Right ventricle myocardium inferior (tissue), 1 donor: Measurements from ENCODE around the gene PDS5A. TPM values are rescaled to one million over a fixed set of nuclear protein-coding genes. Genes with fewer than 3 reads are reported as not detected.
"Not testable (repeated sequence)": the region's sequence is repeated elsewhere in the genome, so short reads cannot be mapped to it uniquely, and the experiment has no call there.

Source experiments
- ATAC-seq: fragments of 200-7000 bp; cut with Tn5 transposase; one replicate; pipeline ENCODE4 v1.9.1; 2020; ENCODE audit warnings: mild to moderate bottlenecking, moderate library complexity
- DNase-seq: peaks from one replicate; pipeline ENCODE4 v3.0.0; 2021; ENCODE audit errors: missing footprints
- intact Hi-C: fragments of 100-400 bp; cut with DNase I; formaldehyde crosslinking; loops from one replicate; pipeline ENCODE4 v1.11.0; 2022
- long read RNA-seq: library from polyadenylated mRNA; unstranded; transcript quantifications from one replicate; pipeline ENCODE4 v2.0.0, GENCODE V29; 2021
- total RNA-seq: library from RNA; stranded (reverse); fragmentation: NEBNext Ultra II Directional; extraction: Animal tissue kit (Norgen Biotek cat#: 25700); gene quantifications from one replicate; pipeline ENCODE4 v1.2.1, GENCODE V29; 2021
- donor health status: DM: no; HTN: yes; CAD: no; lungs with severe emphysema.

PDS5A gene, protein sequence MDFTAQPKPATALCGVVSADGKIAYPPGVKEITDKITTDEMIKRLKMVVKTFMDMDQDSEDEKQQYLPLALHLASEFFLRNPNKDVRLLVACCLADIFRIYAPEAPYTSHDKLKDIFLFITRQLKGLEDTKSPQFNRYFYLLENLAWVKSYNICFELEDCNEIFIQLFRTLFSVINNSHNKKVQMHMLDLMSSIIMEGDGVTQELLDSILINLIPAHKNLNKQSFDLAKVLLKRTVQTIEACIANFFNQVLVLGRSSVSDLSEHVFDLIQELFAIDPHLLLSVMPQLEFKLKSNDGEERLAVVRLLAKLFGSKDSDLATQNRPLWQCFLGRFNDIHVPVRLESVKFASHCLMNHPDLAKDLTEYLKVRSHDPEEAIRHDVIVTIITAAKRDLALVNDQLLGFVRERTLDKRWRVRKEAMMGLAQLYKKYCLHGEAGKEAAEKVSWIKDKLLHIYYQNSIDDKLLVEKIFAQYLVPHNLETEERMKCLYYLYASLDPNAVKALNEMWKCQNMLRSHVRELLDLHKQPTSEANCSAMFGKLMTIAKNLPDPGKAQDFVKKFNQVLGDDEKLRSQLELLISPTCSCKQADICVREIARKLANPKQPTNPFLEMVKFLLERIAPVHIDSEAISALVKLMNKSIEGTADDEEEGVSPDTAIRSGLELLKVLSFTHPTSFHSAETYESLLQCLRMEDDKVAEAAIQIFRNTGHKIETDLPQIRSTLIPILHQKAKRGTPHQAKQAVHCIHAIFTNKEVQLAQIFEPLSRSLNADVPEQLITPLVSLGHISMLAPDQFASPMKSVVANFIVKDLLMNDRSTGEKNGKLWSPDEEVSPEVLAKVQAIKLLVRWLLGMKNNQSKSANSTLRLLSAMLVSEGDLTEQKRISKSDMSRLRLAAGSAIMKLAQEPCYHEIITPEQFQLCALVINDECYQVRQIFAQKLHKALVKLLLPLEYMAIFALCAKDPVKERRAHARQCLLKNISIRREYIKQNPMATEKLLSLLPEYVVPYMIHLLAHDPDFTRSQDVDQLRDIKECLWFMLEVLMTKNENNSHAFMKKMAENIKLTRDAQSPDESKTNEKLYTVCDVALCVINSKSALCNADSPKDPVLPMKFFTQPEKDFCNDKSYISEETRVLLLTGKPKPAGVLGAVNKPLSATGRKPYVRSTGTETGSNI (N-terminal part only)
- 32.6 TPM for total RNA-seq
- long read RNA-seq, full-length matches to known transcripts: 10 of 16 reads
- long read RNA-seq, partial matches to known transcripts: 2 of 16 reads
- long read RNA-seq, other reads (novel, unspliced or antisense): 4 of 16 reads

DNA sequence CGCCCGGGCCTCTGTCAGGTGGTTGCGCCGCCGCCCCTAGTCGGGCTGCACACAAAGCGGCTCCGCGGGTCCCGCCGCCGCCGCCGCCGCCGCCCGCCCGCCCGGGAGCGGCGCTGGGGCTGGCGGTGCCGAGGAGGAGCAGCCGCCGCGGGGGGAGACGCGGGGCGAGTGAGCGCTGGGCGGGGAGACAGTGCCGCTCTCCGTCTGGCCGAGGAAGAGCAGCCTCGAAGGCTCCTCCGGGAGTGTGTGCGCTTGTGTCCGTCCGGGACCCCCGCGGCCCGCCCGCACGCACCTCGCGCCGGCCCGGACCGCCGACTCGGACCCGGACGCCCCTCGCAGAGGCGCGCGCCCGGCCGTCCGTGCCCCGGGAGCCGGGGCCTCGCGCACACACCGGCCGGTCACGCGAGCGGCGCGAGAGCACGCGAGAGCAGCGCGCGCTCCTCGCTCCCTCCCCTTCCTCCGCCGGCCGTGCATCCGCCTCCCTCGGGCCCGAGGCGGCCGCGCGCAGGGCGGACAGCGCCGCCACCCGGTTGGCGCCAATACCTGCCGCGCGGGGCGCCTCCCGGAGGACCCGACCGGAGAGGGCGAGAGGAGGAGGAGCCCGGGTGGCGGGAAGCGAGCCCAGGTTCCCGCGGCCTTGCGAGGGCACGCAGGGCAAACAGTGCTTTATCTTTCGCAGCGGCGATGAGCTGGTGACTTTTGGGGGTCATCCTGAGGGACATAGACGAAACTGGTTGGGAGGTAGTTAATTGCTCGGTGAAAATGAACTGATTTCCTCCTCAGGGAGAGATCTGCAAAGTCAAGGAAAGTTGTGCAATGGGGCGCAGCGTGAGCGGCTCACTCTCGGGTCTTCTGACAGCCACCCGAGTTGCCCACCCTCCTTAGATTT lies at the start of gene PDS5A:
PDS5A (minus strand) TSS at position 423 of the 889 bp plus-strand sequence. CDS start 1,334 bp downstream, outside the sequence.
- DNase-seq (peak; percentile 94), ATAC-seq (peak; percentile 94)
- intact Hi-C loops: loop anchor here (1.0 to 5.0 kb wide), 7 partner anchors 79 to 795 kb away; partner anchors contain the start of genes LIAS, N4BP2, RPL9 and SMIM14

DNA sequence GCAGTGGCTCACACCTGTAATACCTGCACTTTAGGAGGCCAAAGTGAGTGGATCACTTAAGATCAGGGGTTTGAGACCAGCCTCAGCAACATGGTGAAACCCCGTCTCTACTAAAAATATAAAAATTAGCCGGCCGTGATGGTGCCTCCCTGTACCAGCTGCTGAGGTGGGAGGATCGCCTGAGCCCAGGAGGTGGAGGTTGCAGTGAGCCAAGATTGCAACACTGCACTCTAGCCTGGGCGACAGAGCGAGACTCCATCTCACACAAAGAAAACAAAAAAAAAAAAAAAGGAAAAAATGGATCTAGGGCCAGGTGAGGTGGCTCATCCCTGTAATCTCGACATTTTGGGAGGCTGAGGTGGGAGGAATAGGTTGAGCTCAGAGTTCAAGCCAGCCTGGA lies 46.3 kb upstream of the PDS5A start:
- intact Hi-C loops, ATAC-seq, DNase-seq: not testable (repeated sequence)

DNA sequence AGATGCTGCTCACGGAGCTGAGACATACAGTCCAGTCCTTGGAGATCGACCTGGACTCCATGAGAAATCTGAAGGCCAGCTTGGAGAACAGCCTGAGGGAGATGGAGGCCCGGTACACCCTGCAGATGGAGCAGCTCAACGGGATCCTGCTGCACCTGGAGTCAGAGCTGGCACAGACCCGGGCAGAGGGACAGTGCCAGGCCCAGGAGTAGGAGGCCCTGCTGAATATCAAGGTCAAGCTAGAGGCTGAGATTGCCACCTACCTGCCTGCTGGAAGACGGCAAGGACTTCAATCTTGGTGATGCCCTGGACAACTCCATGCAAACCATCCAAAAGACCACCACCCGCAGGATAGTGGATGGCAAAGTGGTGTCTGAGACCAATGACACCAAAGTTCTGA lies 43.4 kb upstream of the PDS5A start:
- ATAC-seq, DNase-seq, intact Hi-C loops: not testable (repeated sequence)

DNA sequence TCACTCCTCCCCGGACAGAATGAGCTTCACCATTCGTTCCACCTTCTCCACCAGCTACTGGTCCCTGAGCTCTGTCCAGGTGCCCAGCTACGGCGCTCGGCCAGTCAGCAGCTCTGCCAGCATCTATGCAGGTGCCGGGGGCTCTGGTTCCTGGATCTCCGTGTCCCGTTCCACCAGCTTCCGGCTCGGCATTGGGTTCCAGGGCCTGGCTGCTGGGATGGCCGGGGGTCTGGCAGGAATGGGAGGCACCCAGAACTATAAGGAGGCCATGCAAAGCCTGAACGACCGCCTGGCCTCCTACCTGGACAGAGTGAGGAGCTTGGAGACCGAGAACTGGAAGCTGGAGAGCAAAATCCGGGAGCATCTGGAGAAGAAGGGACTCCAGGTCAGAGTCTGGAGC lies 42.5 kb upstream of the PDS5A start:
- no peak for ATAC-seq
- DNase-seq: no peak
- intact Hi-C loops: no loop called here

DNA sequence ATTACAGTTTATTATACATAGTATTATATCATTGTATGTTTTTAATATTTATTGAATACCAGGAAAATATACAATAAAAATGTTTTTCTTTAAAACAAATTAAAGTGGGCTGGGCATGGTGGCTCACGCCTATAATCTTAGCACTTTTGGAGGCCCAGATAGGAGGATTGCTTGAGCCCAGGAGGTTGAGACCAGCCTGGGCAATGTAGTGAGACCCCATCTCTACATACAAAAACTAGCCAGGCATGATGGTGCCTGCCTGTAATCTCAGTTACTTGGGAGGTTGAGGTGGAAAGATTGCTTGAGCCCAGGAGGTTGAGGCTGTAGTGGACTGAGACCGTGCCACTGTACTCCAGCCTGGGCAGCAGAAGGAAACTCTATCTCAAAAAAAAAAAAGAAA lies 38.3 kb upstream of the PDS5A start:
- DNase-seq: no peak
- intact Hi-C loops: no loop called here
- no peak for ATAC-seq

DNA sequence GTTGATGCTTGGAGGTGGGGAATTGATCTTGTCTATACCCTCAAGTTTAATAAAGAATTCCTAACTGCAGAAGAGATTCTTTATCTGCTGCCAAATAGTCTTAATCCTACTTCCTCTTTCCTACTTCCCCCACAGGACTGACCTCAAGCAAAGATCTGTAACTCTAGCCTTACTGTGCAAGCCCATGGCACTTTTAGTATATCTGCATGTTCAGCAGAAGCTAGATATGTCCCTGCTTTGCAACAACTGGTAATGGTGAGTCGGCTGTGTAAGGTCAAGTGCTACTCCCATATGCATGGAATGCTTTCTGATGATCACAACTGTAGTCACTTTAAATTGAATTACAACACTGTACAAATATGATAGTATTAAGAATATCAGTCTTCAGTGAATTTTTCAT lies 26.3 kb upstream of the PDS5A start:
- DNase-seq: no peak
- intact Hi-C loops: no loop called here
- ATAC-seq: peak; percentile 46

DNA sequence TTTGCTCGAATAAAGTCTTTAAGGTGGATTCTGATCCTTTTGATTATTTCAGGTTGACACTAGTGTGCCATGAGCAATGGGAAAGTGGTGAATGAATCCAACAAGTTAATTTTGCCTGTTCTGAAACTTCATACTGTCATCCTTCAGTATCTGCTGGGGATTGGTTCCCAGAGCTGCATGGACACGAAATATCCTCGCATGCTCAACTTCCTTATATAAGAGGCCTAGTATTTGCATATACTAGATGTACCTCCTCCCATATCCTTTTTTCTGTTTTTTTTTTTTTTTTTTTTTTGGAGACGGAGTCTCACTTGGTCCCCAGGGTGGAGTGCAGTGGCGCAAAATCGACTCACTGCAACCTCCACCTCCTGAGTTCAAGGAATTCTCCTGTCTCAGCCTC lies 23.0 kb upstream of the PDS5A start:
- ATAC-seq (no peak), DNase-seq (no peak)
- intact Hi-C loops: no loop called here

DNA sequence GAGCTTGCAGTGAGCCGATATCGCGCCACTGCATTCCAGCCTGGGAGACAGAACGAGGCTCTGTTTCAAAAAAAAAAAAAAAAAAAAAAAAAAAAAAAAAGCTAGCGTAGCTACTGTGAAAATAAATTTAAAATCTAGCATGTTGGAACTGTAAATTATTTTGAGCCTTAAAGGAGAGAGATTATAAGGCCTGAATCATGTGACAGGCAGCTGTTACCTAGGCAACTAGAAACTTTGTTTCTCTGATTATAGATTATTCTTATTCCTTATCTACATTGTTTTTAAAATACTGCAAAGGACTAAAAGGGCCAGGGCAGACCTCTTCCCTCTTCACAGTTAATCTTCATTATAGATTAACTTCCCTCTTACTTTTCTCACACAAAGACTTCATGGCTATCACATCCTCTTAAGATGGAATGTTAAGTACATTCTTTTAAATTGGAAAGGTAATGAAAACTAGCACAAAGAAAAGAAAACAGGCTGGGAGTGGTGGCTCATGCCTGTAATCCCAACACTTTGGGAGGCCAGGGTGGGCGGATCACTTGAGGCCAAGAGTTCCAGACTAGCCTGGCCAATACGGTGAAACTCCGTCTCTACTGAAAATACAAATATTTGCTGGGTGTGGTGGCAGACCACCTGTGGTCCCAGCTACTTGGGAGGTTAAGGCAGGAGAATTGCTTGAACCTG lies 21.1 kb upstream of the PDS5A start:
- no peak for ATAC-seq
- intact Hi-C loops: no loop called here
- DNase-seq: no peak

DNA sequence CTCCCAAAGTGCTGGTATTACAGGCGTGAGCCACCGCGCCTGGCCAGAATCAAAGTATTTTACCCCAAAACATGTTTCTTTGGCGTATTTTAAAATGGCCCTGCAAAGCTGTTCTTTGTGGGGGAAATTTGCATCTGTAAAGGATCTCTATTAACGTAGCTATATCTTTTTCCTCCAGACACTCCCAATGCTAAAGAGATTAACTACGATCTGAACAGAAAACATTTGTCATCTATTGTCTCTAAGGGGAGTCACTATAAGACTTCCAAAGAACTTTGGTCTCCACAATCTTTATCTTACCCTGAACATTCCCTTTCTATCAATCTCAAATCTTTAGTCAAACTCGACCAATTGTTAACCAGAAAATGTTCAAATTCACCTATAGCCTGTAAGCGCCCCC lies 19.1 kb upstream of the PDS5A start:
- DNase-seq (no peak), ATAC-seq (no peak)
- intact Hi-C loops: no loop called here

DNA sequence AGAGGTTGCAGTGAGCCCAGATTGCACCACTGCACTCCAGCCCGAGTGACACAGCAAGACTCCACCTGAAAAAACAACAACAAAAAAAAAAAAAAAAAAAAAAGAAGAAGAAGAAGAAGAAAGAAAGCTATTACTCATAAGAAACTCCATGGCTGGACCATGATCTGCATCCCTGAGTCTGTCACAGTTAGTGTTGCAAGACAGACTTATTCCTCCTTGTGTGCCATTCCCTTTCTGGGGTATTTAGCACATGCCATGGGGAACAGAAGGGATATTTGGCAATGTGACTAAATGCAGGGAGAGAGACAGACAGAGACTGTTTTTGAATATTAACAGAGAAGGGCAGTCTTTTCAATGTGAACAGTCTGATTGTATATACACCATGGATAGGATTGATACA lies 16.7 kb upstream of the PDS5A start:
- no peak for ATAC-seq
- no peak for DNase-seq
- intact Hi-C loops: no loop called here

DNA sequence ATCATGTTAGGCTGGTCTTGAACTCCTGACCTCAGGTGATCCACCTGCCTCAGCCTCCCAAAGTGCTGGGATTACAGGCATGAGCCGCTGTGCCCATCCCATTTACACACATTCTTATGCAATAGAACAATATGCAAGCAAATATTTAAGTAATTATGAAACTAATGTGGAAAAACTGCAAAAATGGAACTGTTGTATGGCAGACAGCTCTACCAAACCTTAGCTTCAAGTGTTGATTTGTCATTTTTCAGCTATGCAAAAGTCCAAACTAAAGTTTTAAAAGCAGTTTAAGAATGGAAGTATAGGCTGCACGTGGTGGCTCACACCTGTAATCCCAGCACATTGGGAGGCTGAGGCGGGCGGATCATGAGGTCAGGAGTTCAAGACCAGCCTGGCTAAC lies 11.7 kb upstream of the PDS5A start:
- intact Hi-C loops, ATAC-seq, DNase-seq: not testable (repeated sequence)

DNA sequence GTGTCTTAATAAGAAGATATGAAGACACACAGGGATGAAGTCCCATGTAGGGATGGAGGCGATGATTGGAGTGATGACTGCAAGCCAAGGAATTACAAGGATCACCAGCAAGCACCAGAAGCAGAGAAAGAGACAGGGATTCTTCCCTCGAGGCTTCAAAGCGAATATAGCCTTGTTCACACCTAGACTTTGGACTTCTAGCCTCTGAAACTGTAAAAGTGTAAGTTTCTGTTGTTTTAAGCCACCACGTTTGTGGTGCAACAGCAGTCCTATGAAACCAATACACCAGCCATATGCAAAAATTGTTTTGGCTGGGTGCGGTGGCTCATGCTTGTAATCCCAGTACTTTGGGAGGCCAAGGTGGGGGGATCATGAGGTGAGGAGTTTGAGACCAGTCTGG lies 9.8 kb upstream of the PDS5A start:
- intact Hi-C loops: no loop called here
- ATAC-seq: no peak

DNA sequence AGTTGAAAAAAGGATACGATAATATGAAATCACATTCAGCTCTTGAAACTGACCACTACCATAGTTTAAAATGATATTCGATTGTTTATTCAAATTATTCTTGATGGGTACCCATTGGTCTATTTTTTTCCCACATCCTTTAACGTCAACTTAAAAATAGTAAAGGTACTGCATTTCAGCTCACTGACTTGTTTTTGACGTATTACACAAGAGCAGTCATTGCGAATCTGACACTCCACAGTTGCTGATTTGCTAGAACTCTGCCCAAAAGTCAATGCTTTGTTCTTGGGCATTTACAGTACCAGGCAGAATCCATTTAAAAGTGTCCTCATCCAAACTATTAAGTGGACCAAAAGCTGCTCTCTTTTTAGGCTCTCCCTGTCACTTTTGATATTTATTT lies 1.2 kb upstream of the PDS5A start:
- intact Hi-C loops: loop anchor here (5.0 kb wide), 2 partner anchors 342 to 797 kb away; partner anchors contain the start of genes SMIM14 and WDR19
- no peak for ATAC-seq
- no peak for DNase-seq

More for the DNA sequence above, 9.8 kb upstream of the PDS5A start:
- no peak for DNase-seq

DNA sequence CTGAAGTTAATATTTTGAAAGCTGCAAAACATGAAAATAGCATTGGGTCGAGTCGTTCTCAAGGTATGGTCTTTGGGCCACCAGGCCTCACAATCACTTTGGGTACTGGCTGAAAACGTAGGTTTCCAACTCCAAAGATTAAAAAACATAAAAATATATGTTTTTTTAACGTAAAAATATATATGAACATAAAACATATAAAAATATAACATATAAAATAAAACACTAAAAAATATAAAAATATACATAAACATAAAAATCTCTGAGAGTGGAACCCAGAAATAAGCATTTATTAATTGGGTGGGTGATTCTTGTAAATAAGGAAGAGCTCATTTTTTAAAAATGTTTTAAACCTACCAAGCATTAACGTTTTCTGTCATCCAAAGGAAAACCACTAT lies 666 bp upstream of the PDS5A start:
- DNase-seq (no peak), ATAC-seq (no peak)
- intact Hi-C loops: loop anchor here (5.0 kb wide), 2 partner anchors 341 to 796 kb away; partner anchors contain the start of genes SMIM14 and WDR19

DNA sequence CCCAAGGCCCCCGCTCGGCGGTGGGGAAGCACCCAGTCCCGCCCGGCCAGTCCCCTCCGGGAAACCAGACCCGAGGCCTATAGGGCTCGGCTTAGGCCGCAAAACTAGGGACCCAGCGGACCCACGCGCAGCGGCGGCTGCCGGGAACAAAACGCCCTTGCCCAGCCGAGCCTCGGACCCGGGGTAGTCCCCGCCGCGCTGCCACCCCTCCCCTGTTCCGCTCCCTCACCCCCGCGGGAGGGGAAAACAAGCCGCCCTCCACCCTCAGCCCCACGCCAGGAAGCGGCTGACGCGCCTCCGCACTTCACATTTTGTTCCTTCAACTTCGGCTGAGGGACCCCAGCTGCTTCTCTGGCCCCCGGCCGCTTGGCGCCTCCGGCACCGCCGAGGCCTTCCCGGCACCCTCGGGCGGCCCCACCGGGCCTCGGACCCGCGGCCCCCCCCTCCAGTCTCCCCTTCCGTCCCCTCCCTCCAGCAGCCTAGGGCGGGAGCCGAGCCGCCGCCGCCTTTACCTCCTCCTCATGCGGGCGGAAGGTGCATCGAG lies 694 bp downstream of the PDS5A start:
- intact Hi-C loops: loop anchor here (1.0 to 5.0 kb wide), 7 partner anchors 80 to 795 kb away; partner anchors contain the start of genes LIAS, N4BP2, RPL9 and SMIM14
- peak; percentile 77 for DNase-seq

DNA sequence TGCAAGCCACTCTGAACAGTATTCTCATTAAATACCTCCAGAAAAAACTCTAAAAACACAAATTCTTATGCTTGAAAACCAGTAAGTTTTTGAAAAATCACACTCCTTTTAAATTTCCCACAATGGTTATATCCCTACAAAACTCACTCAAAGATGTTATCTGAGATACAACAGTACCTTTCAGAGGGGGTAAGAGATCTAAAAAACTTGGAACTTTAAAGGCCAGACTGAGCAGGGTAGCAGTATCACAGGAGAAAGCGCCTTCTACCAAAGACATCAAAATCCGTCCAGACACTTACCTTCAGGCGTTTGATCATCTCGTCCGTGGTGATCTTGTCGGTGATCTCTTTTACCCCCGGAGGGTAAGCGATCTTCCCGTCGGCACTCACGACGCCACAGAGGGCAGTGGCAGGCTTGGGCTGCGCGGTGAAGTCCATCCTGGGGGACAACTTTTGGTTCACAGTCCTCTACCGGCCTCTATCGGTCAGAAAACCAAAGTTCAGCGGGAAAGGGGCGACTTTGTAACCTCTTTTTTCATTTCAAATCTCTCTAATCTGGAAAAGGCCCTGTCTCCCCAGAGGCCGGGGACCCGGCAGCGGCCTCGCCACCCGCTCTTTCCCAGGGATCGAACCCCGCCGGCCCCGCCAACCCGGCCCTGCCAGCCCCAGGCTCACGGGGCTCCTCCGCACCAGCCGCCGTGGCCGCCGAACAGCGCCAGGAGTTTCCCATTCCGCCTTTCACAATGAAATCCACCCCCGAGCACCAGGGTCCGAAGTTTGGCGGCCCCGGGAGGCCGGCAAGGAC lies 1.4 kb downstream of the PDS5A start:
- intact Hi-C loops: loop anchor here (2.0 to 5.0 kb wide), 4 partner anchors 80 to 794 kb away; partner anchors contain the start of genes LIAS, N4BP2, RPL9 and SMIM14
- DNase-seq (peak; percentile 84), ATAC-seq (peak; percentile 82)

More for the DNA sequence above, 694 bp downstream of the PDS5A start:
- peak; percentile 42 for ATAC-seq
